K562 (cell line): ENCODE data around the gene FFAR1. TPM values are rescaled to one million over a fixed set of nuclear protein-coding genes. Genes with fewer than 3 reads are reported as not detected.

ENCODE experiments used
- ATAC-seq: fragments of 200-7000 bp; cut with Tn5 transposase; 3 replicates; pipeline ENCODE4 v1.9.1; 2020; ENCODE audit warnings: moderate library complexity
- BruUV-seq: library from RNA; stranded (reverse); fragments of 400-500 nt; replicated peaks from 2 replicates; lab custom pipeline; 2021; lab: Mats Ljungman, UMichigan
- CTCF ChIA-PET: fragments of 300-600 bp; formaldehyde crosslinking; extraction: SDS; loops from one replicate; lab custom pipeline; 2021; ENCODE audit warnings: low intra/inter-chr PET ratio; lab: Yijun Ruan, JAX
- POLR2A ChIA-PET: fragments of 300-600, 350-650 bp; sonication (Branson Sonifier 250); formaldehyde crosslinking; extraction: SDS; loops from one replicate; lab custom pipeline; 2021; ENCODE audit warnings: antibody characterized with exemption, inconsistent platforms; lab: Yijun Ruan, JAX
- DNase-seq, 4 experiments: peaks; one replicate each; pipeline versions ENCODE4 v3.0.0 to v3.0.0-alpha.2; 2011 to 2018; ENCODE audit warnings: low spot score in 3 of 4, mixed read lengths in 3 of 4; ENCODE audit errors: extremely low read depth in 1 of 4
- FAIRE-seq: peaks from 2 replicates; lab custom pipeline; 2011; peaks lifted over from hg19 to GRCh38; lab: Jason Lieb, UNC
- H2AFZ ChIP-seq: 2 replicates; pipeline ENCODE4 v1.6.0; 2011; ENCODE audit warnings: low read depth, low read length, control low read depth, inconsistent platforms
- H3K27ac ChIP-seq: fragments of 200-600 bp; 3 replicates; pipeline ENCODE4 v1.8.0; 2011; ENCODE audit warnings: low read depth, mild to moderate bottlenecking, control low read depth, inconsistent platforms, low read length, moderate library complexity, mixed read lengths; ENCODE audit errors: extremely low read depth
- H3K27me3 ChIP-seq, 2 experiments: fragments of 300-600 bp in 1 of 2; 2 replicates in 1 of 2; 3 replicates in 1 of 2; pipeline versions ENCODE4 v1.6.0 to v1.8.0; 2011; ENCODE audit warnings: inconsistent platforms in 2 of 2, low read length in 2 of 2, mild to moderate bottlenecking in 1 of 2, mixed read lengths in 1 of 2, moderate library complexity in 1 of 2; ENCODE audit not compliant: control insufficient read depth in 2 of 2, insufficient read depth in 2 of 2
- H3K36me3 ChIP-seq: fragments of 300-600 bp; 3 replicates; pipeline ENCODE4 v1.8.0; 2011; ENCODE audit warnings: mild to moderate bottlenecking, low read length, inconsistent platforms; ENCODE audit not compliant: control insufficient read depth, insufficient read depth
- H3K4me1 ChIP-seq, 2 experiments: fragments of 200-600 bp in 1 of 2; replicated peaks in 1 of 2; 2 replicates in 1 of 2; 3 replicates in 1 of 2; pipeline versions ENCODE4 v1.5.1 to v1.8.0; 2011; ENCODE audit warnings: inconsistent platforms in 2 of 2, low read length in 2 of 2, mild to moderate bottlenecking in 1 of 2, mixed read lengths in 1 of 2, moderate library complexity in 1 of 2; ENCODE audit not compliant: control insufficient read depth in 2 of 2, insufficient read depth in 2 of 2
- H3K4me2 ChIP-seq: 2 replicates; pipeline ENCODE4 v1.6.1; 2011; ENCODE audit warnings: low read length, control low read depth, inconsistent platforms, mixed read lengths; ENCODE audit not compliant: insufficient read depth
- H3K4me3 ChIP-seq: fragments of 200-600 bp; sonication (generic), shearing (Covaris generic); 2 replicates; pipeline ENCODE4 v1.5.1; 2016; ENCODE audit warnings: control low read depth, inconsistent platforms
- H3K79me2 ChIP-seq: fragments of 200-600 bp; 3 replicates; pipeline ENCODE4 v1.8.0; 2011; ENCODE audit warnings: low read length, inconsistent platforms; ENCODE audit not compliant: control insufficient read depth, insufficient read depth
- H3K9ac ChIP-seq, 2 experiments: 2 replicates each; pipeline versions ENCODE4 v1.6.0 to v1.6.1; 2011; ENCODE audit warnings: low read depth in 2 of 2, low read length in 2 of 2, control low read depth in 1 of 2, inconsistent platforms in 1 of 2, mild to moderate bottlenecking in 1 of 2, mixed read lengths in 1 of 2; ENCODE audit not compliant: insufficient read depth in 1 of 2
- H3K9me1 ChIP-seq: one replicate; pipeline ENCODE4 v1.6.0; 2011; ENCODE audit warnings: inconsistent platforms, mild to moderate bottlenecking, low read length, moderate library complexity; ENCODE audit not compliant: control insufficient read depth, insufficient read depth
- H3K9me3 ChIP-seq: replicated peaks from 2 replicates; pipeline ENCODE4 v1.5.1; 2011; ENCODE audit warnings: low read depth, low read length, inconsistent platforms; ENCODE audit not compliant: control insufficient read depth, insufficient read depth
- H4K20me1 ChIP-seq: replicated peaks from 2 replicates; pipeline ENCODE4 v1.6.1; 2011; ENCODE audit warnings: low read length, inconsistent platforms, mixed read lengths; ENCODE audit not compliant: control insufficient read depth, insufficient read depth
- DIDO1 ChIP-seq: fragments of 450-650 bp; IDR thresholded peaks from 2 replicates; pipeline ENCODE4 v1.6.1; 2016; ENCODE audit warnings: low read depth, missing biosample characterization, missing genetic modification characterization
- EP300 ChIP-seq: IDR thresholded peaks from 2 replicates; pipeline ENCODE4 v1.6.1; 2012; ENCODE audit warnings: low read length, improper control_type of control experiment
- LARP7 ChIP-seq: fragments of 450-650 bp; IDR thresholded peaks from 2 replicates; pipeline ENCODE4 v1.6.1; 2016
- MTA1 ChIP-seq: fragments of 450-650 bp; IDR thresholded peaks from 2 replicates; pipeline ENCODE4 v1.6.1; 2017; ENCODE audit warnings: borderline replicate concordance
- NR4A1 ChIP-seq, 2 experiments: fragments of 250-450 bp in 1 of 2; fragments of 450-650 bp in 1 of 2; sonication (Bioruptor Pico) in 1 of 2; IDR thresholded peaks; 2 replicates each; pipeline versions ENCODE4 v1.4.0 to v1.6.1; 2016 to 2020; ENCODE audit warnings: mild to moderate bottlenecking in 2 of 2, missing compliant biosample characterization in 1 of 2, missing genetic modification characterization in 1 of 2, moderate library complexity in 1 of 2
- PTTG1 ChIP-seq: fragments of 450-650 bp; IDR thresholded peaks from 2 replicates; pipeline ENCODE4 v1.6.1; 2016; ENCODE audit warnings: low read depth, mild to moderate bottlenecking, missing genetic modification characterization, missing compliant biosample characterization
- SMARCA5 ChIP-seq: fragments of 450-650 bp; IDR thresholded peaks from 2 replicates; pipeline ENCODE4 v1.6.1; 2016
- ZC3H4 ChIP-seq: sonication (generic); formaldehyde crosslinking; IDR thresholded peaks from 2 replicates; pipeline ENCODE4 v1.9.0; 2021; ENCODE audit warnings: missing genetic modification reagents, borderline replicate concordance
- ZKSCAN8 ChIP-seq: fragments of 200-800 bp; sonication (Bioruptor generic); IDR thresholded peaks from 2 replicates; pipeline ENCODE4 v1.6.1; 2016; ENCODE audit warnings: missing genetic modification characterization, missing compliant biosample characterization
- WGBS: fragments of 100-300 bp; shearing (Covaris generic); methylation state at CpG from one replicate; pipeline ENCODE4 v1.1.6; 2016; ENCODE audit warnings: low coverage, mixed read lengths; ENCODE audit not compliant: insufficient coverage; ENCODE audit errors: missing lambda C conversion rate; 5-methylcytosine and 5-hydroxymethylcytosine counted together
- in situ Hi-C: fragments of 300-500 bp; cut with MboI; formaldehyde crosslinking; loops from 4 replicates; pipeline ENCODE4 v1.15.0; 2018; ENCODE audit warnings: inconsistent platforms, mixed read lengths
- intact Hi-C: fragments of 100-400 bp; cut with micrococcal nuclease; formaldehyde crosslinking; loops from 2 replicates; pipeline ENCODE4 v1.14.2; 2022
- polyA plus RNA-seq, 8 experiments: library from polyadenylated mRNA; depleted of rRNA in 4 of 8; stranded (reverse) in 5 of 8; unstranded in 3 of 8; fragments of >200 nt; fragmentation: Nextera tagmentation in 2 of 8; fragmentation: Illumina TruSeq in 1 of 8; extraction: Ambion mirVana in 2 of 8; extraction: Trizol in 1 of 8; gene quantifications; 2 replicates each; pipeline versions ENCODE4 v1.2.1 to v1.2.3, GENCODE V29; 2011 to 2014; ENCODE audit warnings: inconsistent platforms in 1 of 8, missing spikeins in 1 of 8
- total RNA-seq, 7 experiments: library from RNA; depleted of rRNA in 6 of 7; stranded (reverse); fragments of >200 nt in 6 of 7; fragmentation: Illumina TruSeq in 2 of 7; extraction: Trizol in 2 of 7; gene quantifications; 2 replicates each; pipeline versions ENCODE4 v1.2.1 to v1.2.3, GENCODE V29; 2011 to 2021; ENCODE audit warnings: low replicate concordance in 1 of 7
- TF ChIP-seq, protein P1 (sequence below): fragments of 150-350 bp; conservative IDR thresholded peaks from 2 replicates; pipeline ENCODE4 v1.6.1; 2014; ENCODE audit warnings: low read length

Gene FFAR1
- total and polyA plus RNA-seq, 9 of the 15 experiments (the other 6 are each of a cell fraction or from before 2014, with no cell fraction given): not detected

DNA sequence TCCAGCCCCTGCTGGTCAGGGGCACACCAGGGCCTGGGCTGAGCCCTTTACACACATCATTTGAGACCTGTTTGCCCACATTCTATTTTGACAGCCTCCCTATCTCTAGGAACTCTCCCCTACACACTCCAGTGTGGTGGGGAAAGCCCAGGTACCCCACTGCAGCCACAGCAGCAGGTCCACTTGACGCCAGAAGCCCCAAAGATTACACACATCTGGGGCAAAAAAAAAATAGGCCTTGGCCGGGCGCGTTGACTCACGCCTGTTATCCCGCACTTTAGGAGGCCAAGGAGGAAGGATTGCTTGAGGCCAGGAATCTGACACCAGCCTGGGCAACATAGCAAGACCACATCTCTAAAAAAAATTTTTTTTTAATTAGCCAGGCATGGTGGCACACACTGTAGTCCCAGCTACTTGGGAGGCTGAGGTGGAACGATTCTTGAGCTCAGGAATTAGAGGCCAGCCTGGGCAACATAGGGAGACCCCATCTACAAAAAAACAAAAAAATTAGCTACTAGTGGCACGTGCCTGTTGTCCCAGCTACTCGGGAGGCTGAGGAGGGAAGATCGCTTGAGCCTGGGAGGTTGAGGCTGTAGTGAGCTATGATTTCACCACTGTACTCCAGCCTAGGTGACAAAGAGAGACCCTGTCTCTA, 36.8 kb upstream of the FFAR1 start:
- Histone ChIP-seq H3K9me3 (no peaks in the 10 kb centered on the region), H4K20me1 (no peaks in the 10 kb centered on the region), H3K27ac (peak overlapping the region; percentile 90; the same call in 2 of the 3 replicates), H2AFZ (peak overlapping the region; percentile 96; the same call in 1 of the 2 replicates), H3K9me1 (no peaks in the 10 kb centered on the region), H3K4me3 (no peak overlapping the region), H3K36me3 (no peaks in the 10 kb centered on the region), H3K4me2 (peak overlapping the region; percentile 65), H3K27me3 (no peaks in the 10 kb centered on the region), H3K9ac (peak overlapping the region; percentile 79 to 90; a peak in 3 of 4 replicates), H3K79me2 (peaks cover 10% of the 10 kb centered on the region; the same call in 2 of the 3 replicates), H3K4me1 (peaks cover 53 to 75% of the 10 kb centered on the region in 2 experiments)
- WGBS: 86% methylated on average over 10 of the region's 10 CpGs
- BruUV-seq: no TSS peak
- ChIA-PET CTCF (no interaction called here), POLR2A (no interaction called here)
- in situ Hi-C loops (no loop called here), intact Hi-C loops (no loop called here)
- TF ChIP-seq, protein P1, sequence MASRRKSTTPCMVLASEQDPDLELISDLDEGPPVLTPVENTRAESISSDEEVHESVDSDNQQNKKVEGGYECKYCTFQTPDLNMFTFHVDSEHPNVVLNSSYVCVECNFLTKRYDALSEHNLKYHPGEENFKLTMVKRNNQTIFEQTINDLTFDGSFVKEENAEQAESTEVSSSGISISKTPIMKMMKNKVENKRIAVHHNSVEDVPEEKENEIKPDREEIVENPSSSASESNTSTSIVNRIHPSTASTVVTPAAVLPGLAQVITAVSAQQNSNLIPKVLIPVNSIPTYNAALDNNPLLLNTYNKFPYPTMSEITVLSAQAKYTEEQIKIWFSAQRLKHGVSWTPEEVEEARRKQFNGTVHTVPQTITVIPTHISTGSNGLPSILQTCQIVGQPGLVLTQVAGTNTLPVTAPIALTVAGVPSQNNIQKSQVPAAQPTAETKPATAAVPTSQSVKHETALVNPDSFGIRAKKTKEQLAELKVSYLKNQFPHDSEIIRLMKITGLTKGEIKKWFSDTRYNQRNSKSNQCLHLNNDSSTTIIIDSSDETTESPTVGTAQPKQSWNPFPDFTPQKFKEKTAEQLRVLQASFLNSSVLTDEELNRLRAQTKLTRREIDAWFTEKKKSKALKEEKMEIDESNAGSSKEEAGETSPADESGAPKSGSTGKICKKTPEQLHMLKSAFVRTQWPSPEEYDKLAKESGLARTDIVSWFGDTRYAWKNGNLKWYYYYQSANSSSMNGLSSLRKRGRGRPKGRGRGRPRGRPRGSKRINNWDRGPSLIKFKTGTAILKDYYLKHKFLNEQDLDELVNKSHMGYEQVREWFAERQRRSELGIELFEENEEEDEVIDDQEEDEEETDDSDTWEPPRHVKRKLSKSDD: no peak
- no peak for TF ChIP-seq ZKSCAN8 (CRISPR knock-in tag)
- TF ChIP-seq LARP7: no peak
- TF ChIP-seq NR4A1 (CRISPR knock-in tag; IDR thresholded peaks at IDR 0.05): no peak
- TF ChIP-seq NR4A1 (tag; IDR thresholded peaks at IDR 0.05): no peak
- no peak for TF ChIP-seq MTA1
- no peak for TF ChIP-seq PTTG1 (tag)
- TF ChIP-seq DIDO1 (tag): no peak
- no peak for TF ChIP-seq EP300
- no peak for TF ChIP-seq SMARCA5
- TF ChIP-seq ZC3H4 (CRISPR knock-in tag): no peak
- FAIRE-seq: no peak
- peak in 1 of 4 experiments; percentile 18 for DNase-seq
- no peak for ATAC-seq
